AG09319 (cell line): ENCODE measurements around the gene MYMK.

ENCODE experiments used
- DNase-seq: peaks from one replicate; pipeline ENCODE4 v3.0.0-alpha.2; 2010; ENCODE audit warnings: low read depth; ENCODE audit errors: extremely low read depth
- CTCF ChIP-seq: IDR thresholded peaks from 2 replicates; pipeline ENCODE4 v1.5.1; 2011; ENCODE audit warnings: low read depth, mild to moderate bottlenecking, inconsistent platforms, low read length, moderate library complexity

The MYMK gene

GRCh38 chr9:133534346-133535291 is 9.9 kb upstream of the MYMK start, which contains the start of gene ADAMTSL2:
Gene ADAMTSL2 (plus strand): TSS chr9:133534704. CDS start chr9:133536713, 2,009 bp downstream.
- no peak for DNase-seq
- TF ChIP-seq CTCF = no peak

DNA sequence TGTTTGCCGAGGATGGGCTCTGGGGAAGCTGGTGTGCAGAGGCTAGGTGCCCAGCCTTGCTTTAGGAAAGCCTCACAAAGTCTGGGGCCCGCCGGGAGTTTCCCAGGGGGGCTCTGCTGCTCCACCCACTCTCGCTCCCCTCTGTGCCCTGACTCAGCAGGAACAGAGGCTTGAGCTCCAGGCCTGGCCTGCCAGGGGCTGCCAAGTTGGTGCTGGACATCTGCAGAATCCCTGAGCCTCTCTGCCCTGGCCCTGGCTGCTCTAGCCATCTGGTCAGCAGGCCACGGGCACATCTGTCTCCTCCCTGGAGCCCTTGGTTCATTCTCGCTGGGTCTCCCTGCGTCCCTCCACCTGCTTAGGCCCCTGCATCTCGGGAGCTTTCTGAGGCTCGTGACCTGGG is 9.1 kb upstream of the MYMK start:
- DNase-seq = no peak
- no peak for TF ChIP-seq CTCF

DNA sequence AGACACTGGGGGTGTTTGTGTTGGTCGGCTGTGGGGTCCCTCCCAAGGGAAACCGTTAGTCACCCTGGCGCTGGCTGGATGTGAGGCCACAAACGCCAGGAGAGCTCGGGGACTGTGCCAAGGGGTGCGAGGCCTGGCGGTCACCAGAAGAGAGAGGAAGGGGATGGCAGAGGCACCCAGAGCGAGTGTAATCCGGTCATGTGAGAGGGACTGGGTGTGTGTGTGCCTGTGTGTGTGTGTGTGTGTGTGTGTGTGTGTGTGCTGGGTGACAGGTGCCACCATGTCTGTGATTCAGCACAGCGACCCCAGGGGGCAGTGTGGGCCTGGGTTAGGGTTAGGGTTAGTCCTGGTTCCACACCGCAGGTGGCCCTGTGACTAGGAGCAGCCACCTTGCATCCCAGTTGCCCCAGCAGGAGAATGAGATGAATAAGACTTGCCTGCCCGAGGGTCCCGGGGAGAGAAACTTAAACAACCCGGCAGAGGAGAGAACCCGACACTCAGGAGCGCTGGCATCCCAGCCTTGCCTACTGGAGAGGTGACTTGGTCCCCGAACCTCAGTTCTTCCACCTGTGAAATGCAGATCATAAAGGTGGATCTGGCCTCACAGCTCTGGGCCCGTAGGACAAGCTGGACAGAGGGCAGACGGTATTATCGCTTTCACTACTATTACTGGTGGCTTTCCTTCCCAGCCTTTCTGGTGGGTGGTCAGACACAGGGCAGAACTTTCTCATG is 8.3 kb upstream of the MYMK start:
- peak; percentile 5 for DNase-seq
- TF ChIP-seq CTCF = peak; percentile 59

DNA sequence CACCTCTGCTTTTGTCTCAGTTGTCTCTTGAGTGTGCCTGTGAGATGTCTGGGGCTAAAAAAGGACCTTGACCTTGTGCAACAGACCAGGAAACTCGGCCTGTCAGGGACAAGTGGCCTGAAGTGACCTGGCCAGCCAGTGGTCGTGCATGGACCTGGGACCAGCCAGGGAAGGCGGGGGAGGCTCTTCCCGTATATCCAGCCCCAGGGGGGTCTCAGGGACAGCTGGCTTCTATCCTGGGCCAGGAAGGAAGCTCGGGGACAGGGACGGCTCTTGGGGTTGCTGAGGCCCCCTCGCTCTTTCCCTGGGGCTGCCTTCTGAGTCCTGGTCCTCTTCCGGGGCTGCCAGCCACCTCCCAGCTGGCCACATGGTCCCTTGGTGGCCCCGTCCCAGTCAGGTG is 6.5 kb upstream of the MYMK start:
- TF ChIP-seq CTCF = no peak
- DNase-seq = no peak

- TF ChIP-seq CTCF = no peak
- DNase-seq = no peak
Observed at GRCh38 chr9:133529874-133530273, 5.1 kb upstream of the MYMK start.

GRCh38 chr9:133529457-133529856 is 4.7 kb upstream of the MYMK start:
- DNase-seq = no peak
- TF ChIP-seq CTCF = no peak

GRCh38 chr9:133528876-133529241 is 4.1 kb upstream of the MYMK start:
- DNase-seq = no peak
- TF ChIP-seq CTCF = no peak
